Ishikawa (cell line): Measurements from ENCODE around the gene CETP.

Experiments
- CEBPB ChIP-seq: IDR thresholded peaks from 2 replicates; pipeline ENCODE4 v1.6.1; 2012
- CREB1 ChIP-seq: IDR thresholded peaks from 2 replicates; pipeline ENCODE4 v1.6.1; 2012; ENCODE audit warnings: low read depth
- EGR1 ChIP-seq: IDR thresholded peaks from 2 replicates; pipeline ENCODE4 v1.6.1; 2012
- EP300 ChIP-seq: IDR thresholded peaks from 2 replicates; pipeline ENCODE4 v1.6.1; 2012; ENCODE audit warnings: borderline replicate concordance
- FOXM1 ChIP-seq: IDR thresholded peaks from 2 replicates; pipeline ENCODE4 v1.6.1; 2012; ENCODE audit warnings: low read depth, borderline replicate concordance
- NFIC ChIP-seq: IDR thresholded peaks from 2 replicates; pipeline ENCODE4 v1.6.1; 2012
- RAD21 ChIP-seq: IDR thresholded peaks from 2 replicates; pipeline ENCODE4 v1.6.1; 2012; ENCODE audit warnings: low read depth
- TAF1 ChIP-seq: IDR thresholded peaks from 2 replicates; pipeline ENCODE4 v1.6.1; 2012; ENCODE audit warnings: low read depth, mild to moderate bottlenecking
- TCF12 ChIP-seq: IDR thresholded peaks from 2 replicates; pipeline ENCODE4 v1.6.1; 2012; ENCODE audit warnings: low read depth
- TEAD4 ChIP-seq: IDR thresholded peaks from 2 replicates; pipeline ENCODE4 v1.6.1; 2012
- YY1 ChIP-seq: IDR thresholded peaks from 2 replicates; pipeline ENCODE4 v1.6.1; 2012; ENCODE audit warnings: low read depth
- ZBTB7A ChIP-seq: IDR thresholded peaks from 2 replicates; pipeline ENCODE4 v1.6.1; 2012; ENCODE audit warnings: low read depth
- TF ChIP-seq, protein P1 (sequence below): IDR thresholded peaks from 2 replicates; pipeline ENCODE4 v1.6.1; 2012
- TF ChIP-seq, protein P2 (sequence below): IDR thresholded peaks from 2 replicates; pipeline ENCODE4 v1.6.1; 2012; ENCODE audit warnings: low read depth, mild to moderate bottlenecking
- TF ChIP-seq, protein P3 (sequence below): IDR thresholded peaks from 2 replicates; pipeline ENCODE4 v1.6.1; 2012

The CETP gene

DNA sequence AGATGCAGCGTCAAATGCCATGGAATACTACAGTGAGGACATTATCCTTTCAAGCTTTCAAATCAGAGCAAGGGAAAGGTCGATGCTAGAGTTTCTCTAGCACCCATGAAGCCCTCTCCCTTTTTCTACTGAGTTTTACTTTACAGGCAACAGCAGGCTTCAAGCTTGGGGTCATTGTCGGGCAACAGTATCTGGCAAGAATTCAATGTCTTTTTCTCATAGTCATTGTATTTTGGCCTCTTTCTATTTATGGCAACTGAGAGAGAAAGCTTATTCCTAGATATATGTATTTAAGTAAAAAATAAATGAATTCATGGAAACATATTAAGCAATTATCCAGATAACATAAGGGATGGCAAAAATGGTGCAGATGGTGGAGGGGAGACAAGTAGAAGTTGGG lies 364 bp upstream of the CETP start:
- TF ChIP-seq NFIC = no peak
- TF ChIP-seq EP300 = no peak
- TF ChIP-seq, protein P1, sequence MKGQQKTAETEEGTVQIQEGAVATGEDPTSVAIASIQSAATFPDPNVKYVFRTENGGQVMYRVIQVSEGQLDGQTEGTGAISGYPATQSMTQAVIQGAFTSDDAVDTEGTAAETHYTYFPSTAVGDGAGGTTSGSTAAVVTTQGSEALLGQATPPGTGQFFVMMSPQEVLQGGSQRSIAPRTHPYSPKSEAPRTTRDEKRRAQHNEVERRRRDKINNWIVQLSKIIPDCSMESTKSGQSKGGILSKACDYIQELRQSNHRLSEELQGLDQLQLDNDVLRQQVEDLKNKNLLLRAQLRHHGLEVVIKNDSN = no peak
- no peak for TF ChIP-seq YY1
- TF ChIP-seq TCF12 = no peak
- TF ChIP-seq EGR1 = no peak
- TF ChIP-seq ZBTB7A = no peak
- no peak for TF ChIP-seq CEBPB
- no peak for TF ChIP-seq TEAD4
- no peak for TF ChIP-seq TAF1
- TF ChIP-seq FOXM1 = no peak
- TF ChIP-seq, protein P2, sequence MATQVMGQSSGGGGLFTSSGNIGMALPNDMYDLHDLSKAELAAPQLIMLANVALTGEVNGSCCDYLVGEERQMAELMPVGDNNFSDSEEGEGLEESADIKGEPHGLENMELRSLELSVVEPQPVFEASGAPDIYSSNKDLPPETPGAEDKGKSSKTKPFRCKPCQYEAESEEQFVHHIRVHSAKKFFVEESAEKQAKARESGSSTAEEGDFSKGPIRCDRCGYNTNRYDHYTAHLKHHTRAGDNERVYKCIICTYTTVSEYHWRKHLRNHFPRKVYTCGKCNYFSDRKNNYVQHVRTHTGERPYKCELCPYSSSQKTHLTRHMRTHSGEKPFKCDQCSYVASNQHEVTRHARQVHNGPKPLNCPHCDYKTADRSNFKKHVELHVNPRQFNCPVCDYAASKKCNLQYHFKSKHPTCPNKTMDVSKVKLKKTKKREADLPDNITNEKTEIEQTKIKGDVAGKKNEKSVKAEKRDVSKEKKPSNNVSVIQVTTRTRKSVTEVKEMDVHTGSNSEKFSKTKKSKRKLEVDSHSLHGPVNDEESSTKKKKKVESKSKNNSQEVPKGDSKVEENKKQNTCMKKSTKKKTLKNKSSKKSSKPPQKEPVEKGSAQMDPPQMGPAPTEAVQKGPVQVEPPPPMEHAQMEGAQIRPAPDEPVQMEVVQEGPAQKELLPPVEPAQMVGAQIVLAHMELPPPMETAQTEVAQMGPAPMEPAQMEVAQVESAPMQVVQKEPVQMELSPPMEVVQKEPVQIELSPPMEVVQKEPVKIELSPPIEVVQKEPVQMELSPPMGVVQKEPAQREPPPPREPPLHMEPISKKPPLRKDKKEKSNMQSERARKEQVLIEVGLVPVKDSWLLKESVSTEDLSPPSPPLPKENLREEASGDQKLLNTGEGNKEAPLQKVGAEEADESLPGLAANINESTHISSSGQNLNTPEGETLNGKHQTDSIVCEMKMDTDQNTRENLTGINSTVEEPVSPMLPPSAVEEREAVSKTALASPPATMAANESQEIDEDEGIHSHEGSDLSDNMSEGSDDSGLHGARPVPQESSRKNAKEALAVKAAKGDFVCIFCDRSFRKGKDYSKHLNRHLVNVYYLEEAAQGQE = no peak
- no peak for TF ChIP-seq CREB1

DNA sequence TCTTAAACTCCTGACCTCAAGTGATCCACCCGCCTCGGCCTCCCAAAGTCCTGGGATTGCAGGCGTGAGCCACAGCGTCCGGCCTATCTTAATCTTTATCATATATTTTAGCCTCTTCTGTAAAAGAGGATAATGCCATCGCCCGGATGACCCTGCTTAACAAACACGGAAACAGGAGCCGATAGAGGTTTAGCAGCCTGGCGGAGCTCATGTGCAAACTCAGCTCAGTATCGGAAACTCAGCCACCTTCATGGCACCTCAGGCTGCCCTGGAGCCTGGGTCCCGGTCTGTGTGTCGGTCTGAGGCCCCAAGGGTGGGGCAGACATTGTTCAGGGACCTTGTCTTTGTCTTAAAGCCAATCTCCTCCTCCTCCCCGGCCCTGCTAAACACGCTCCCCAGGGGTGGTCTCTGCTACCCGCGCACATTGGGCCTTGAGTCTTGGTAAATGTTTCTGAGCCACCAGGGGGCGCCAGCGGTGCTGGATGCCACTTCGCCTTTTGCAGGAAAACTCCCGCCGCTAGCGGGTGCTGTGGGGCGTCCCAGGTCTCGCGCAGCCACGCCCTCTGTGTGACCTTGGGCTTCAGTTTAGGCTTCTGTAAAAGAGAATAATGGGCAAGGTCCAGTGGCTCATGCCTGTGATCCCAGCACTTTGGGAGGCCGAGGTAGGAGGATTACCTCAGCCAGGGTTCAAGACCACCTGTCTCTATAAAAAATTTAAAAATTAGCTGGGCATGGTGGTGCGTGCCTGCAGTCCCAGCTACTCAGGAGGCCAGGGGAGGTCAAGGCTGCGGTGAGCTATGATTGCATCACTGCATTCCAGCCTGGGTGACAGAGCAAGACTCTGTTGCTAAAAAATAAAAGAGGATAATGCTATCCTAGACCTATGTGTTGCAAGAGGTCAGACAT lies 2.7 kb downstream of the CETP start:
- TF ChIP-seq ZBTB7A (peak; percentile 73; the same call in 1 of the 2 replicates), CEBPB (peak; percentile 46; the same call in 1 of the 2 replicates), YY1 (no peak), RAD21 (peak; percentile 46), TCF12 (no peak)
- TF ChIP-seq, protein P3, sequence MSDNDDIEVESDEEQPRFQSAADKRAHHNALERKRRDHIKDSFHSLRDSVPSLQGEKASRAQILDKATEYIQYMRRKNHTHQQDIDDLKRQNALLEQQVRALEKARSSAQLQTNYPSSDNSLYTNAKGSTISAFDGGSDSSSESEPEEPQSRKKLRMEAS = no peak

DNA sequence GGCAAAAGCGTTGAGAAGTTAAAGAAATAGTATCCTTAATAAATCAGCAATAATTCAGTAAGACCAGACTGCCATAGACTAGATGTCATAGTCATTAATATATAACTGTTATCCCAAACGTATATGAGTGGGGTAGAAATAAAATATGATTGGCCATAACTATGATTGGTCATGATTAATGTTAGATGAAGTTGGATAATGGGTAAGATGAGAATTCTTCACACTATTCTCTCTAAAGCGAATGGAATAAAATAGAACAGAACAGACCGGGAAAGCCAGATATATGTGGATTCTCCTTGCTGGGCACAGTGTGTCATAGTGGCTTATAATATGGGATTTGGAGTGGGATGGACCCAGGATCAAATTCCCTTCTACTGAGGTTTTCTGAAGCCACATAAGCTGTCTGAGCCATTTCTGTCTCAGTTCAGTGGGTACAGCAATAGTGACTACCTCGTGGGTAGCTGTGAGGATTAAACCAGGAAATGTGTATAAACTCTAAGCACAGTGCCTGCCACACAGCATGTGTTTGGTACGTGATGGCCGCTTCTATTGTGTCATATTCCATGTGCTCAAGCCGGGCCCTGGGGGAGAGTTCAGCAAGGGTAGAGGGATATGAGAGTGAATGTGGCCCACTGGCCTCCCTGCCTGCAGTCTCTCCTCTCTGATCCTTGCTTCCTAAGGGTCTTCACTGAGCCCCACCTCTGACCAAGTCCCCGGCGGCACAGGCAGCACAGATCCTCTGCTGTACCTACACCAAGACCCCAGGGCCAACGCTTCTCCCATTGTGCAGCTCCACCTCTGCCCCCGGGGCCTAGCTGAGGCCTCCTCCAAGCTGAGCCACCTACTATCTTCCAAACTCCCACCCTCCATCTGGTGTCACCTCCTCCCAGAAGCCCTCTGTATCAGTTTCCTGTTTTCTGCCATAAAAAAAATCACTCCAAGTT lies 3.7 kb downstream of the CETP start:
- TF ChIP-seq EGR1 = no peak
- TF ChIP-seq CEBPB = no peak
- no peak for TF ChIP-seq YY1
- TF ChIP-seq ZBTB7A = no peak
- TF ChIP-seq, protein P1 = no peak
- TF ChIP-seq NFIC = no peak
- no peak for TF ChIP-seq TCF12
- TF ChIP-seq EP300 = no peak
- no peak for TF ChIP-seq CREB1
- TF ChIP-seq RAD21 = no peak
- TF ChIP-seq TEAD4 = no peak
- TF ChIP-seq FOXM1 = no peak
- TF ChIP-seq, protein P2 = no peak
- TF ChIP-seq TAF1 = no peak
- TF ChIP-seq, protein P3 = no peak

DNA sequence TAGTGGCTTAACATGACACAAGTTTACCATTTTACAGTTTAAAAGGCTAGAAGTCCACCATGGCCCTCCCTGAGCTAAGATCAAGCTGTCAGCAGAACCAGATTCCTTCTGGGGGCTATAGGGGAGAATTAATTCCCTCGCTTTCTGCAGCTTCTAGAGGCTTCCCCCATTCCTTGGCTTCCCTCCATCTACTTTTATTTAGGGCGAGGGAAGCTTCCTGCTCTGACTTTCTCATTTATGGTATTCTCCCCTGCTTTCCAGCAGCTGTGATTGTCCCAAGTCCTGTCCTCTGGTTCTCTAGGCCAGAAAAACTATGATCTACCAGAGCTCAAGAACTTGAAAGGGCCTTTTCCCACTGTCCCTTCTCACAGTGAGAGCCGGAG lies 4.3 kb downstream of the CETP start:
- TF ChIP-seq, protein P2 = no peak
- no peak for TF ChIP-seq RAD21
- no peak for TF ChIP-seq EGR1
- TF ChIP-seq TAF1 = no peak
- TF ChIP-seq, protein P3 = no peak
- TF ChIP-seq CEBPB = no peak
- no peak for TF ChIP-seq EP300
- TF ChIP-seq NFIC = no peak
- no peak for TF ChIP-seq CREB1
- TF ChIP-seq TEAD4 = no peak
